GM12878 (cell line): ENCODE results near the gene ATG10. TPM values are rescaled to one million over a fixed set of nuclear protein-coding genes. Genes with fewer than 3 reads are reported as not detected.
"Not testable (repeated sequence)": the region's sequence is repeated elsewhere in the genome, so short reads cannot be mapped to it uniquely, and the experiment has no call there.

Experiments
- ATAC-seq: fragments of 200-7000 bp; cut with Tn5 transposase; 3 replicates; pipeline ENCODE4 v1.9.1; 2020; ENCODE audit warnings: mild to moderate bottlenecking, moderate library complexity
- BruUV-seq: library from RNA; stranded (reverse); fragments of 400-500 nt; replicated peaks from 2 replicates; lab custom pipeline; 2021; lab: Mats Ljungman, UMichigan
- CTCF ChIA-PET: fragments of 300-600 bp; sonication (Branson Sonifier 250); formaldehyde crosslinking; extraction: SDS; loops from one replicate; lab custom pipeline; 2021; ENCODE audit warnings: inconsistent platforms; lab: Yijun Ruan, JAX
- POLR2A ChIA-PET: fragments of 350-600 bp; formaldehyde crosslinking; extraction: SDS; loops from one replicate; lab custom pipeline; 2021; ENCODE audit warnings: inconsistent platforms; lab: Charles Lee
- RAD21 ChIA-PET: fragments of 300-600 bp; sonication (Branson Sonifier 250); formaldehyde crosslinking; loops from one replicate; lab custom pipeline; 2023; ENCODE audit warnings: antibody characterized with exemption; ENCODE audit not compliant: unreplicated experiment; lab: Charles Lee
- SMC1A ChIA-PET: fragments of 300-600 bp; sonication (Branson Sonifier 250); formaldehyde crosslinking; loops from one replicate; lab custom pipeline; 2023; ENCODE audit not compliant: unreplicated experiment, uncharacterized antibody; lab: Charles Lee
- DNase-seq: peaks from one replicate; pipeline ENCODE4 v3.0.0-alpha.2; 2011; ENCODE audit warnings: low read depth, low spot score
- FAIRE-seq: peaks from 3 replicates; lab custom pipeline; 2011; peaks lifted over from hg19 to GRCh38; lab: Jason Lieb, UNC
- H2AFZ ChIP-seq: 2 replicates; pipeline ENCODE4 v1.6.0; 2011; ENCODE audit warnings: low read depth, low read length, control low read depth; ENCODE audit not compliant: control insufficient read depth
- H3K27ac ChIP-seq: 2 replicates; pipeline ENCODE4 v1.5.1; 2011; ENCODE audit warnings: control low read depth; ENCODE audit not compliant: control insufficient read depth, insufficient read depth
- H3K27me3 ChIP-seq, 2 experiments: replicated peaks in 1 of 2; 2 replicates each; pipeline versions ENCODE4 v1.6.0 to v1.6.1; 2011; ENCODE audit warnings: low read length in 1 of 2; ENCODE audit not compliant: control insufficient read depth in 2 of 2, insufficient read depth in 2 of 2
- H3K36me3 ChIP-seq, 2 experiments: 2 replicates each; pipeline ENCODE4 v1.5.1; 2011; ENCODE audit warnings: low read length in 1 of 2; ENCODE audit not compliant: control insufficient read depth in 2 of 2, insufficient read depth in 2 of 2
- H3K4me1 ChIP-seq: 2 replicates; pipeline ENCODE4 v1.6.1; 2011; ENCODE audit warnings: mild to moderate bottlenecking, low read length, moderate library complexity, mixed read lengths; ENCODE audit not compliant: control insufficient read depth, insufficient read depth
- H3K4me2 ChIP-seq: 2 replicates; pipeline ENCODE4 v1.6.0; 2011; ENCODE audit warnings: control low read depth; ENCODE audit not compliant: control insufficient read depth, insufficient read depth
- H3K4me3 ChIP-seq: fragments of 200-600 bp; sonication (generic); 2 replicates; pipeline ENCODE4 v1.5.1; 2016
- H3K79me2 ChIP-seq: 2 replicates; pipeline ENCODE4 v1.6.0; 2011; ENCODE audit warnings: low read length; ENCODE audit not compliant: control insufficient read depth, insufficient read depth
- H3K9ac ChIP-seq: 2 replicates; pipeline ENCODE4 v1.8.0; 2011; ENCODE audit warnings: low read length, control low read depth, mixed read lengths; ENCODE audit not compliant: control insufficient read depth, insufficient read depth
- H3K9me3 ChIP-seq: replicated peaks from 3 replicates; pipeline ENCODE4 v1.5.1; 2011; ENCODE audit warnings: mild to moderate bottlenecking, low read length; ENCODE audit not compliant: control insufficient read depth, insufficient read depth
- H4K20me1 ChIP-seq: 2 replicates; pipeline ENCODE4 v1.6.0; 2011; ENCODE audit not compliant: control insufficient read depth, insufficient read depth
- WGBS: methylation state at CpG from one replicate; pipeline ENCODE4 v1.1.6; 2016; ENCODE audit warnings: low lambda C conversion rate; ENCODE audit not compliant: insufficient replicate concordance, insufficient coverage; ENCODE audit errors: missing lambda C conversion rate; 5-methylcytosine and 5-hydroxymethylcytosine counted together
- in situ Hi-C: fragments of 300-500 bp; cut with MboI; formaldehyde crosslinking; loops from 9 replicates; pipeline ENCODE4 v1.14.3; 2018; ENCODE audit warnings: mixed read lengths
- intact Hi-C: fragments of 100-400 bp; cut with micrococcal nuclease; formaldehyde crosslinking; loops from one replicate; pipeline ENCODE4 v1.14.2; 2022; ENCODE audit not compliant: unreplicated experiment
- polyA plus RNA-seq, 11 experiments: library from polyadenylated mRNA; depleted of rRNA in 4 of 11; unstranded in 6 of 11; stranded (reverse) in 5 of 11; fragments of >200 nt; fragmentation: Nextera tagmentation in 4 of 11; fragmentation: Illumina TruSeq in 1 of 11; extraction: Ambion mirVana in 4 of 11; extraction: Trizol in 1 of 11; gene quantifications; 1 replicate in 1 of 11; 2 replicates in 10 of 11; pipeline versions ENCODE4 v1.2.1 to v1.2.3, GENCODE V29; 2011 to 2016; ENCODE audit warnings: inconsistent platforms in 2 of 11, missing spikeins in 2 of 11, low read depth in 1 of 11
- total RNA-seq, 4 experiments: library from RNA; depleted of rRNA in 3 of 4; stranded (reverse); fragments of >200 nt in 3 of 4; fragmentation: Illumina TruSeq in 1 of 4; extraction: Trizol in 1 of 4; gene quantifications; 2 replicates each; pipeline versions ENCODE4 v1.2.1 to v1.2.3, GENCODE V29; 2013 to 2021
- TF ChIP-seq, protein P1 (sequence below): fragments of 450-650 bp; IDR thresholded peaks from 2 replicates; pipeline ENCODE4 v1.6.1; 2018; ENCODE audit warnings: mild to moderate bottlenecking, low read depth, moderate library complexity; ENCODE audit not compliant: partially characterized antibody
- TF ChIP-seq, protein P2 (sequence below): IDR thresholded peaks from 2 replicates; pipeline ENCODE4 v1.6.1; 2011; ENCODE audit warnings: mild to moderate bottlenecking, low read depth, low read length, moderate library complexity; ENCODE audit not compliant: insufficient replicate concordance

ATG10 gene
- total and polyA plus RNA-seq, 10 of the 15 experiments (the other 5 are each of a cell fraction or from before 2014, with no cell fraction given), result 3.8 to 14.4 (median 6.5) TPM

GRCh38 chr5:82011761-82012160 is 39.9 kb downstream of the ATG10 start (continued):
- TF ChIP-seq, protein P1, sequence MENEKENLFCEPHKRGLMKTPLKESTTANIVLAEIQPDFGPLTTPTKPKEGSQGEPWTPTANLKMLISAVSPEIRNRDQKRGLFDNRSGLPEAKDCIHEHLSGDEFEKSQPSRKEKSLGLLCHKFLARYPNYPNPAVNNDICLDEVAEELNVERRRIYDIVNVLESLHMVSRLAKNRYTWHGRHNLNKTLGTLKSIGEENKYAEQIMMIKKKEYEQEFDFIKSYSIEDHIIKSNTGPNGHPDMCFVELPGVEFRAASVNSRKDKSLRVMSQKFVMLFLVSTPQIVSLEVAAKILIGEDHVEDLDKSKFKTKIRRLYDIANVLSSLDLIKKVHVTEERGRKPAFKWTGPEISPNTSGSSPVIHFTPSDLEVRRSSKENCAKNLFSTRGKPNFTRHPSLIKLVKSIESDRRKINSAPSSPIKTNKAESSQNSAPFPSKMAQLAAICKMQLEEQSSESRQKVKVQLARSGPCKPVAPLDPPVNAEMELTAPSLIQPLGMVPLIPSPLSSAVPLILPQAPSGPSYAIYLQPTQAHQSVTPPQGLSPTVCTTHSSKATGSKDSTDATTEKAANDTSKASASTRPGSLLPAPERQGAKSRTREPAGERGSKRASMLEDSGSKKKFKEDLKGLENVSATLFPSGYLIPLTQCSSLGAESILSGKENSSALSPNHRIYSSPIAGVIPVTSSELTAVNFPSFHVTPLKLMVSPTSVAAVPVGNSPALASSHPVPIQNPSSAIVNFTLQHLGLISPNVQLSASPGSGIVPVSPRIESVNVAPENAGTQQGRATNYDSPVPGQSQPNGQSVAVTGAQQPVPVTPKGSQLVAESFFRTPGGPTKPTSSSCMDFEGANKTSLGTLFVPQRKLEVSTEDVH, result no peak
- TF ChIP-seq, protein P2, sequence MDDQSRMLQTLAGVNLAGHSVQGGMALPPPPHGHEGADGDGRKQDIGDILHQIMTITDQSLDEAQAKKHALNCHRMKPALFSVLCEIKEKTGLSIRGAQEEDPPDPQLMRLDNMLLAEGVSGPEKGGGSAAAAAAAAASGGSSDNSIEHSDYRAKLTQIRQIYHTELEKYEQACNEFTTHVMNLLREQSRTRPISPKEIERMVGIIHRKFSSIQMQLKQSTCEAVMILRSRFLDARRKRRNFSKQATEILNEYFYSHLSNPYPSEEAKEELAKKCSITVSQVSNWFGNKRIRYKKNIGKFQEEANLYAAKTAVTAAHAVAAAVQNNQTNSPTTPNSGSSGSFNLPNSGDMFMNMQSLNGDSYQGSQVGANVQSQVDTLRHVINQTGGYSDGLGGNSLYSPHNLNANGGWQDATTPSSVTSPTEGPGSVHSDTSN, result no peak

- in situ Hi-C loops, BruUV-seq, H4K20me1 ChIP-seq, DNase-seq, intact Hi-C loops, POLR2A ChIA-PET, ATAC-seq, CTCF ChIA-PET, H2AFZ ChIP-seq, H3K27me3 ChIP-seq, H3K4me2 ChIP-seq, H3K9ac ChIP-seq, H3K27ac ChIP-seq, H3K9me3 ChIP-seq, RAD21 ChIA-PET, H3K4me1 ChIP-seq, SMC1A ChIA-PET, H3K4me3 ChIP-seq, FAIRE-seq, H3K36me3 ChIP-seq, H3K79me2 ChIP-seq: not testable (repeated sequence)
- 81% methylated on average over 4 of the region's 4 CpGs for WGBS
Observed at GRCh38 chr5:82014644-82015043, 42.8 kb downstream of the ATG10 start.
